ENCODE results near the gene RPL7A. TPM values are rescaled to one million over a fixed set of nuclear protein-coding genes. Genes with fewer than 3 reads are reported as not detected.

RPL7A gene
- total and polyA plus RNA-seq, 2 of the 13 experiments (the other 11 are each of a cell fraction or from before 2014, with no cell fraction given): 2,401 to 2,938 TPM

DNA sequence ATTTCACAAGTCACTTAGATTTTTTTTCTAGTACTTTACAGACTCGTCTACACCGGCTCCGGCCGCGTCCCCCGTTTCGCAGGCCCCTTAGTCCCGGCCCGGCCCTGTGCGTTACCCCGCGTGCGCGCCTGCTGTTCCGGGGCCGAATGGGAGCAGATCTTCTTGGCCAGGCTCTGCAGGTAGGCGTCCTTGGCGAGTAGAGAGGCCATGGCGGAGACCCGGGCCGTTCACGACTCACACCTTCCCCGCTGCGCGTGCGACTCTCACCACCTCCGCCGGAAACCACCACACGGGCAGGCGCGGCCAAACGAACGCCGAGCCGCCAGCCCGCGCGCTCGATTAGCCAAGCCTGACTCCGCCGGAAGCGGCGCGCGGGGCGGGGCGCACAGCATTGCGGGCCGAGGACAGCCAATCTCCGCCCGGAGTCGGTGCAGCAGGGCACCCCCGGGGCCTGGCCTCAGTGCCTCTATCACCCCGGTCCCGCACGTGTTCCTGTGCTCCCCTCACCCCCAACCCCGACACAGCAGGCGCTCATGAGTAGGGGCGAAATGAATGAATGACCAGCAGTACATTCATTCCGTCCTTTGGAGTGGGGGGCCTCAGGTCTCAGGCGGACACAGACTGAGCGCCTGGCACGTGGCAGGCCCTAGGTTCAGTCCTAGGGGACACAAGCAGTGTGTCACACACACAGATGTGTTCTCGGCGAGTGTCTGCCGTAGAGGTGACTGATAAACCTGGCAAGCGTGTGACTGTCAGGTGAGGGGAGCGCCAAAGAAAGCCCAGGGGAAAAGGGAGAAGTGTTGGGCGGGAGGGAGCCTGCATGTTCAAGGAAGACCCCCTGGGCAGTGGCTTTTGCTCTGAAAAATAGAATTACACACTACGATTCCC lies 11.8 kb upstream of the RPL7A start, which contains the start of gene SURF6 (continued):
- TF ChIP-seq HNRNPH1 (optimal IDR thresholded peaks at IDR 0.05; ENCODE audit: low read depth, low read length) (no peak), MIER2 (CRISPR knock-in tag; IDR thresholded peaks at IDR 0.05) (0 out of 2 replicates have a peak, but pooled peaks have one; percentile 46), GABPB1 (CRISPR knock-in tag; IDR thresholded peaks at IDR 0.05) (peak; percentile 100), SMAD3 (CRISPR knock-in tag; IDR thresholded peaks at IDR 0.05) (peak; percentile 92), RBFOX2 (IDR thresholded peaks at IDR 0.05; ENCODE audit: low read depth, low read length) (peak; percentile 94), ZNF607 (CRISPR knock-in tag; IDR thresholded peaks at IDR 0.05; ENCODE audit: borderline replicate concordance) (peak; percentile 93), ZNF160 (CRISPR knock-in tag; IDR thresholded peaks at IDR 0.05) (peak; percentile 91; the same call in 1 of the 2 replicates), KLF12 (CRISPR knock-in tag; IDR thresholded peaks at IDR 0.05; ENCODE audit: borderline replicate concordance) (peak; percentile 97; the same call in 1 of the 2 replicates), ELF1 (CRISPR knock-in tag; IDR thresholded peaks at IDR 0.05) (peak; percentile 83), ZNF83 (CRISPR knock-in tag; IDR thresholded peaks at IDR 0.05; ENCODE audit: borderline replicate concordance) (0 out of 2 replicates have a peak, but pooled peaks have one; percentile 26), NCOA5 (CRISPR knock-in tag; IDR thresholded peaks at IDR 0.05) (no peak), ZNF256 (CRISPR knock-in tag; conservative IDR thresholded peaks at IDR 0.05) (peak; percentile 91), ZNF12 (CRISPR knock-in tag; IDR thresholded peaks at IDR 0.05) (peak; percentile 71), HIVEP1 (CRISPR knock-in tag; IDR thresholded peaks at IDR 0.05) (peak; percentile 93), ZNF251 (CRISPR knock-in tag; IDR thresholded peaks at IDR 0.05) (no peak), ZNF878 (CRISPR knock-in tag; IDR thresholded peaks at IDR 0.05) (peak; percentile 77), ZFP36L2 (CRISPR knock-in tag; IDR thresholded peaks at IDR 0.05) (no peak; the same call in 1 of the 2 replicates)
- TF ChIP-seq, protein P1, sequence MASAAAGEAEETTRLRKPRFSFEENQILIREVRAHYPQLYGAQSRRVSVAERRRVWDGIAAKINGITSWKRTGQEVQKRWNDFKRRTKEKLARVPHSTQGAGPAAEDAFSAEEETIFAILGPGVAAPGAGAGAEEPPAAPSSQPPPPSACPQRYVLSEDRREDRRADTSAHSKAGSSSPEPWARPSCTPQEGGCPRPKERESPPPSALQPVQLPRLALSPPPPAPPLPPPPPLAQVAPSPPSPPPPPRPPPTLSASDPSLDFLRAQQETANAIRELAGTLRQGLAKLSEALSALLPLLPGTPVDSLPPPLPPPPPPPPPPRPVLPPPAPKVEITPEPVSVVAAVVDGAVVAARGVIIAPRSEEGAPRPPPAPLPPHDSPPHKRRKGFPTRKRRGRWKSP (CRISPR knock-in tag; IDR thresholded peaks at IDR 0.05): peak; percentile 77; the same call in 1 of the 2 replicates
- TF ChIP-seq, protein P2, sequence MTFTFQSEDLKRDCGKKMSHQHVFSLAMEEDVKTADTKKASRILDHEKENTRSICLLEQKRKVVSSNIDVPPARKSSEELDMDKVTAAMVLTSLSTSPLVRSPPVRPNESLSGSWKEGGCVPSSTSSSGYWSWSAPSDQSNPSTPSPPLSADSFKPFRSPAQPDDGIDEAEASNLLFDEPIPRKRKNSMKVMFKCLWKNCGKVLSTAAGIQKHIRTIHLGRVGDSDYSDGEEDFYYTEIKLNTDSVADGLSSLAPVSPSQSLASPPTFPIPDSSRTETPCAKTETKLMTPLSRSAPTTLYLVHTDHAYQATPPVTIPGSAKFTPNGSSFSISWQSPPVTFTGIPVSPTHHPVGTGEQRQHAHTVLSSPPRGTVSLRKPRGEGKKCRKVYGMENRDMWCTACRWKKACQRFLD (CRISPR knock-in tag; IDR thresholded peaks at IDR 0.05; ENCODE audit: borderline replicate concordance): peak; percentile 54; the same call in 1 of the 2 replicates
- TF ChIP-seq, protein P3, sequence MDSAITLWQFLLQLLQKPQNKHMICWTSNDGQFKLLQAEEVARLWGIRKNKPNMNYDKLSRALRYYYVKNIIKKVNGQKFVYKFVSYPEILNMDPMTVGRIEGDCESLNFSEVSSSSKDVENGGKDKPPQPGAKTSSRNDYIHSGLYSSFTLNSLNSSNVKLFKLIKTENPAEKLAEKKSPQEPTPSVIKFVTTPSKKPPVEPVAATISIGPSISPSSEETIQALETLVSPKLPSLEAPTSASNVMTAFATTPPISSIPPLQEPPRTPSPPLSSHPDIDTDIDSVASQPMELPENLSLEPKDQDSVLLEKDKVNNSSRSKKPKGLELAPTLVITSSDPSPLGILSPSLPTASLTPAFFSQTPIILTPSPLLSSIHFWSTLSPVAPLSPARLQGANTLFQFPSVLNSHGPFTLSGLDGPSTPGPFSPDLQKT (CRISPR knock-in tag; IDR thresholded peaks at IDR 0.05; ENCODE audit: borderline replicate concordance): peak; percentile 100; the same call in 1 of the 2 replicates
- TF ChIP-seq, protein P4, sequence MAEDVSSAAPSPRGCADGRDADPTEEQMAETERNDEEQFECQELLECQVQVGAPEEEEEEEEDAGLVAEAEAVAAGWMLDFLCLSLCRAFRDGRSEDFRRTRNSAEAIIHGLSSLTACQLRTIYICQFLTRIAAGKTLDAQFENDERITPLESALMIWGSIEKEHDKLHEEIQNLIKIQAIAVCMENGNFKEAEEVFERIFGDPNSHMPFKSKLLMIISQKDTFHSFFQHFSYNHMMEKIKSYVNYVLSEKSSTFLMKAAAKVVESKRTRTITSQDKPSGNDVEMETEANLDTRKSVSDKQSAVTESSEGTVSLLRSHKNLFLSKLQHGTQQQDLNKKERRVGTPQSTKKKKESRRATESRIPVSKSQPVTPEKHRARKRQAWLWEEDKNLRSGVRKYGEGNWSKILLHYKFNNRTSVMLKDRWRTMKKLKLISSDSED (CRISPR knock-in tag; IDR thresholded peaks at IDR 0.05): no peak
- TF ChIP-seq, protein P5, sequence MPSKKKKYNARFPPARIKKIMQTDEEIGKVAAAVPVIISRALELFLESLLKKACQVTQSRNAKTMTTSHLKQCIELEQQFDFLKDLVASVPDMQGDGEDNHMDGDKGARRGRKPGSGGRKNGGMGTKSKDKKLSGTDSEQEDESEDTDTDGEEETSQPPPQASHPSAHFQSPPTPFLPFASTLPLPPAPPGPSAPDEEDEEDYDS (CRISPR knock-in tag; IDR thresholded peaks at IDR 0.05): peak; percentile 73
- TF ChIP-seq, protein P6, sequence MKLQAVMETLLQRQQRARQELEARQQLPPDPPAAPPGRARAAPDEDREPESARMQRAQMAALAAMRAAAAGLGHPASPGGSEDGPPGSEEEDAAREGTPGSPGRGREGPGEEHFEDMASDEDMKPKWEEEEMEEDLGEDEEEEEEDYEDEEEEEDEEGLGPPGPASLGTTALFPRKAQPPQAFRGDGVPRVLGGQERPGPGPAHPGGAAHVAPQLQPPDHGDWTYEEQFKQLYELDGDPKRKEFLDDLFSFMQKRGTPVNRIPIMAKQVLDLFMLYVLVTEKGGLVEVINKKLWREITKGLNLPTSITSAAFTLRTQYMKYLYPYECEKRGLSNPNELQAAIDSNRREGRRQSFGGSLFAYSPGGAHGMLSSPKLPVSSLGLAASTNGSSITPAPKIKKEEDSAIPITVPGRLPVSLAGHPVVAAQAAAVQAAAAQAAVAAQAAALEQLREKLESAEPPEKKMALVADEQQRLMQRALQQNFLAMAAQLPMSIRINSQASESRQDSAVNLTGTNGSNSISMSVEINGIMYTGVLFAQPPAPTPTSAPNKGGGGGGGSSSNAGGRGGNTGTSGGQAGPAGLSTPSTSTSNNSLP (IDR thresholded peaks at IDR 0.05; ENCODE audit: low read depth, low read length): no peak

Measured in HepG2 (cell line).